GM12892 (cell line): ENCODE data around the gene ZMYND10.

Experiments
- POLR2A ChIP-seq: IDR thresholded peaks from 2 replicates; pipeline ENCODE4 v1.6.1; 2011; ENCODE audit warnings: low read depth, low read length, control low read depth
- POLR2AphosphoS5 ChIP-seq: IDR thresholded peaks from 2 replicates; pipeline ENCODE4 v1.6.1; 2011; ENCODE audit warnings: low read depth, low read length, control low read depth
- TAF1 ChIP-seq: IDR thresholded peaks from 2 replicates; pipeline ENCODE4 v1.6.1; 2011; ENCODE audit warnings: low read depth, mild to moderate bottlenecking, control low read depth, low read length, borderline replicate concordance

DNA sequence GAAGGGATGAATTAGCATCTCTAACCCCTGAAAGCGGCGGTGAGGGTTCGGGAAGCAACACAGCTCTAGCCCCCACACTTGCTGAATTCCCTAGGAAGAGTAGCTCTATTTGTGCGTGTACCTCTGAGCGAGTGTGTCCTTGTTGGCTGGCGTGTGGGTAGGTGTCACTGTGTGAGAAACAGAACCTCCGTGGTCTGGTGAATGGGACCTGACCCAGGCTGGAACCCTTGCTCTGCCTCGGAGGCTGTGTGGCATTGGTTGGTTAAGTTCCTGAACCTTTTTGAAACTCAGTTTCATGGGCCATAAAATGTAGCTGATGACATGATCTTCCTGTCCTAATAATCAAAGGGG, 14.2 kb upstream of the ZMYND10 start:
- TF ChIP-seq POLR2AphosphoS5 (no peak), TAF1 (no peak), POLR2A (no peak)
